Memory B cell (primary cell): ENCODE results near the gene CTNND1.
A peak's percentile ranks its signal among the peaks of the same experiment; 100 is the strongest.
"Not testable (repeated sequence)": the region's sequence is repeated elsewhere in the genome, so short reads cannot be mapped to it uniquely, and the experiment has no call there.

Experiments
- ATAC-seq: fragments of 150-1000 bp; cut with Tn5 transposase; 2 replicates; pipeline ENCODE4 v1.10.0; 2021; ENCODE audit warnings: low read depth, mild to moderate bottlenecking, moderate library complexity
- DNase-seq, 2 donors: peaks; one replicate each; pipeline ENCODE4 v3.0.0; 2022; ENCODE audit warnings: low spot score in 2 of 2
- H3K27ac Mint-ChIP-seq: one replicate; pipeline ENCODE4 v1.8.0; 2022; ENCODE audit warnings: mild to moderate bottlenecking, moderate library complexity, mixed read lengths
- H3K27me3 Mint-ChIP-seq: one replicate; pipeline ENCODE4 v1.8.0; 2022; ENCODE audit warnings: mixed read lengths
- H3K36me3 Mint-ChIP-seq: one replicate; pipeline ENCODE4 v1.8.0; 2022; ENCODE audit warnings: mild to moderate bottlenecking, mixed read lengths
- H3K4me1 Mint-ChIP-seq: one replicate; pipeline ENCODE4 v1.8.0; 2022; ENCODE audit warnings: mixed read lengths
- H3K4me3 Mint-ChIP-seq: one replicate; pipeline ENCODE4 v1.8.0; 2022; ENCODE audit warnings: mild to moderate bottlenecking, moderate library complexity, mixed read lengths
- H3K9me3 Mint-ChIP-seq: one replicate; pipeline ENCODE4 v1.8.0; 2022; ENCODE audit warnings: mixed read lengths

Gene CTNND1

DNA sequence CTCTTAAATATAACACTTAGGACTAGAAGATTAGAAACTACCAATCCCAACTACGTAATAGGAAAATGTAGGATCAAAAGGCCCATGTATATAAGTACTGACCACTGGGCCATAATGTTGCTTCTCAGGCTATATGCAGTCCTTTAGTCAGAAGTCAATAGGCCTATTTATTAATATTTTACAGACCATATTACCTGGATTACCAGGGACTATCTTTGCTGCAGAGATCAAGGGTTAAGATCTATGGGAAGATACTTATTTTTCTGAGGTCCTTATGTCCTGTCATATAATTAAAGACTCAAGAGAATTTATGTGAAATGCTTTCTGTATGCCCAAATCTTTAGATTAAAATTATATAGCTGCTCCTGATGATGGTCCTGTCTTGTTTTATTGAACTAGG, 57.2 kb downstream of the CTNND1 start:
- H3K4me3 Mint-ChIP-seq = no peak overlapping the region
- H3K4me1 Mint-ChIP-seq = no peaks in the 10 kb centered on the region
- no peaks in the 10 kb centered on the region for H3K27me3 Mint-ChIP-seq
- peaks cover 20% of the 10 kb centered on the region for H3K36me3 Mint-ChIP-seq
- DNase-seq (no peak), ATAC-seq (no peak)
- H3K9me3 Mint-ChIP-seq = no peaks in the 10 kb centered on the region
- no peak overlapping the region for H3K27ac Mint-ChIP-seq

DNA sequence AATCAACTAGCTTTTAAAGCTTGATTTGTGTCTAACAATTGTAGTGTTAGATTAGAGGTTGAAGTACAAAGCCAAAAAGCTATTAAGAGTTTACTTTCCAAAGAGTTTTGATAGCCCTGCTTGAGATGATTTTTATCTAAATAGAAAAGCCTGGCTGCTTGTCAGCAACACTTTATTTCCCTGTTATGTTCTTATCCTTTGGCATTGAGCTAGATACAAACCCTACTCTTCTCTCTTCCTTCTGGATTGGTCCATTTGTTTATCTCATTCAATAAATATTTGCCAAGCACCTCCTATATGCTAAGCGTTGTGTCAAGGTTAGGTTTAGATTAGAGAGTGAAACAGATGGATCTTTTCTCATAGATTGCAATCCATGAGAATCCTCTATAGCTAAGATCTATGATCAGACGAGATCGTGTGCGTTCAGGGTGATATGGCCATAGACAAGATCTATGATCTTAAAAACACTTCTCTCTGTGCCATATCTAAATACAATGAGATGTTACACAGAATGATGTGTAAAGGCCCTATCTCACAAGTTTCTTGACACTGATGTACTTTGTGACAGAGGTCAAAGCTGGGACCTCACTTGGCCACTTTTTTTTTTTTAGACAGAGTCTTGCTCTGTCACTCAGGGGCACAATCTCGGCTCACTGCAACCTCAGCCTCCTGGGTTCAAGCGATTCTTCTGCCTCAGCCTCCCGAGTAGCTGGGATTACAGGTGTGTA, 57.8 kb downstream of the CTNND1 start:
- H3K36me3 Mint-ChIP-seq = peaks cover 15% of the 10 kb centered on the region
- H3K27me3 Mint-ChIP-seq = no peaks in the 10 kb centered on the region
- H3K27ac Mint-ChIP-seq = peak overlapping the region; percentile 70
- H3K4me3 Mint-ChIP-seq = no peak overlapping the region
- ATAC-seq = no peak
- no peaks in the 10 kb centered on the region for H3K4me1 Mint-ChIP-seq
- no peaks in the 10 kb centered on the region for H3K9me3 Mint-ChIP-seq
- no peak for DNase-seq

DNA sequence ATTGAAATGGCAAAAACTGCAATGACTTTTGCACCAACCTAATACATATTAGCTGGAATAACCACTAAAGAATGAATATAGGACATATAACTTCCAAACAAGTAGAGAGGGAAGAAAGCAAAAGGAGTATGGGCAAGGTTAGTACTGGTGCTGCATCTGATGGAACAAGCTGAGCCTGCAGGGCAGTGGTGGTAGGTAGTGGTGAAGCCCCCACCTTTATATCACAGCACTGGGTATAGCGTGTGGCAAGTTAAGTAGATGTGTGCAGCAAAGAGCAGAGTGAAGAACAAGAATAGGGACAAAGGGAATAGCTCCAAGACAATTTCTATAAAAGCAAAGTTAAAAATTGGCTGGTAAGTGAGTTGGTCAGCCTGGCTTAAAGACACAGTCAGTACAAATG, 62.3 kb downstream of the CTNND1 start:
- no peak overlapping the region for H3K4me3 Mint-ChIP-seq
- no peaks in the 10 kb centered on the region for H3K4me1 Mint-ChIP-seq
- DNase-seq (no peak), ATAC-seq (no peak)
- no peaks in the 10 kb centered on the region for H3K36me3 Mint-ChIP-seq
- peaks cover 6% of the 10 kb centered on the region for H3K27me3 Mint-ChIP-seq
- H3K9me3 Mint-ChIP-seq = no peaks in the 10 kb centered on the region
- no peak overlapping the region for H3K27ac Mint-ChIP-seq

DNA sequence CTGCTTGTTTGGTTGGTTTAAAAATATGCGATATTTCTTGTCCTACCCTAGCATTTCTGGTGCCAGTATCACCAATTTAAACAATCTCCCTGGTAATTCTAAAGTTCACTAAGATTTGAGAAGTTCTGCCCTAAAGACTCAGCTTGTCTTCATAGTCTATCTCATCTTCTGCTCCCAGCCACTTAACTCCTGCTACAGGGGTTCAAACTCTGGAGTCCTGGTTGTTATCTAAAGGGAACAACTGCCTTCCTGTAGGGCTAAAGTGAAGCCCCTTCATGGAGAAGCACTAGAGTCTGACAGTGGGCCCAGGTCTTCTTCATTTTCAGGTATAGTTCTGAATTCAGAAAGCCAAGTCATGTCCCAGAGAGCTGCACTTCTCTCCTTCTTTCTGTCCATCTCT, 73.2 kb downstream of the CTNND1 start:
- ATAC-seq (no peak), DNase-seq (no peak)
- Mint-ChIP-seq H3K27ac (no peak overlapping the region), H3K9me3 (peaks cover 1% of the 10 kb centered on the region), H3K36me3 (no peaks in the 10 kb centered on the region), H3K4me1 (no peaks in the 10 kb centered on the region), H3K27me3 (peaks cover 26% of the 10 kb centered on the region), H3K4me3 (no peak overlapping the region)

DNA sequence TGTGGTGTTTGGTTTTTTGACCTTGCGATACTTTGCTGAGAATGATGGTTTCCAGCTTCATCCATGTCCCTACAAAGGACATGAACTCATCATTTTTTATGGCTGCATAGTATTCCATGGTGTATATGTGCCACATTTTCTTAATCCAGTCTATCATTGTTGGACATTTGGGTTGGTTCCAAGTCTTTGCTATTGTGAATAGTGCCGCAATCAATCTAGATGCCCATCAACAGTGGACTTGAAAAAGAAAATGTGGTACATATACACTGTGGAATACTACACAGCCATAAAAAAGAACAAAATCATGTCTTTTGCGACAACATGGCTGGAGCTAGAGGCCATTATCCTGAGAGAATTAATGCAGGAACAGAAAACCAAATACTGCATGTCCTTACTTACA, 77.0 kb downstream of the CTNND1 start:
- not testable (repeated sequence) for H3K4me1 Mint-ChIP-seq, H3K36me3 Mint-ChIP-seq, H3K9me3 Mint-ChIP-seq, DNase-seq, ATAC-seq, H3K4me3 Mint-ChIP-seq, H3K27ac Mint-ChIP-seq
- H3K27me3 Mint-ChIP-seq = peaks cover 16% of the 10 kb centered on the region

DNA sequence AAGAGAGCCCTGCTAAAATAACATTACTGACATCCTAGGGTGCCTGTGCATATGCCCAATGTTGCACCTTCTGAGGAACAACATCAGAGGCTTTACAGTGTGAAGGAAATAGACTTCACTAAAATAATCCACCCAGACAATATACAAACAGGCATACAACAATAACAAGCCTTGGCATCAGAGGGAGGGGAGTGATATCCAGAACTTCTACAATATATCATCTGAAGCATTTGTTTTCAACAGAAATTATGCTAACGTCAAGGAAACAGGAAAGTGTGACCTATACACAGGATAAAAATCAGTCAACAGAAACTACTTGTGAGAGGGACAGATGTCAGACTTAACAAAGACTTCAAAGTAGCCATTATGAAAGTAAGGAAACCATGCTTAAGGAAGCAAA, 81.3 kb downstream of the CTNND1 start:
- H3K4me3 Mint-ChIP-seq = no peak overlapping the region
- H3K27ac Mint-ChIP-seq = no peak overlapping the region
- H3K4me1 Mint-ChIP-seq = no peaks in the 10 kb centered on the region
- DNase-seq (no peak), ATAC-seq (no peak)
- peaks cover 4% of the 10 kb centered on the region for H3K27me3 Mint-ChIP-seq
- no peaks in the 10 kb centered on the region for H3K9me3 Mint-ChIP-seq
- no peaks in the 10 kb centered on the region for H3K36me3 Mint-ChIP-seq

DNA sequence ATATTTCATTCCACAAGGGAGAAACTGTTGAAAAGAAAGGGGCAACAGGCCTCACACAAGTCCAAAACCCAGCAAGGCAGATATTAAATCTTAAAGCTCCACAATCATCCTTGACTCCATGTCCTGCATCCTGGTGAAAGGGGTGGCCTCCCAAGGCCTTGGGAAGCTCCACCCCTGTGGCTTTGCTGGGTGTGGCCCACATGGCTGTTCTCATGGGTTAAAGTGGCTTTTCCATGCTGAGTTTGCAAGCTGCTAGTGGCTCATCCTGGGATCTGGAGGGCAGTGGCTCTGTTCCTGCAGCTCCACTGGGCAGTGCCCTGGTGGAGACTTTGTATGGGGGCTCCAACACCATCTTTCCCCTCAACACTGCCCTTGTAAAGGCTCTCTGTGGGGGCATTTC, 106.4 kb downstream of the CTNND1 start:
- Mint-ChIP-seq H3K4me1 (no peaks in the 10 kb centered on the region), H3K4me3 (no peak overlapping the region), H3K36me3 (no peaks in the 10 kb centered on the region), H3K27ac (no peak overlapping the region), H3K9me3 (no peaks in the 10 kb centered on the region), H3K27me3 (peaks cover 20% of the 10 kb centered on the region)
- ATAC-seq (no peak), DNase-seq (no peak)

DNA sequence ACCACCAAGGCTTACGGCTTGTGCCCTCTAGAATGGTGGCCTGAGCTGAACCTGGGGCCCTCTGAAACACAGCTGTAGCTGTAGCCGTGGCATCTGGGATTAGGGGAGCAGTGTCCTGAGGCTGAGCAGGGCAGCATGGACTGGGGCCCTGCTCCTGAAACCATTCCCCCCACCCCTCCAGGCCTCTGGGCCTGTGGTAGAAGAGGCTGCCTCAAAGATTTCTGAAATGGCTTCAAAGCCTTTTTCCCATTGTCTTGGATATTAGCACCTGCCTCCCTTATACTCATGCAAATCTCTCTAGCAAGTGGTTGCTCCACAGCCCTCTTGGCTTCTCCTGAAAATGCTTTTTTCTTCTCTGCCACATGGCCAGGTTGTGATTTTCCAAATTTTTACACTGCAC, 106.9 kb downstream of the CTNND1 start:
- no peaks in the 10 kb centered on the region for H3K36me3 Mint-ChIP-seq
- H3K4me1 Mint-ChIP-seq = no peaks in the 10 kb centered on the region
- no peak for DNase-seq
- H3K27ac Mint-ChIP-seq = no peak overlapping the region
- no peaks in the 10 kb centered on the region for H3K9me3 Mint-ChIP-seq
- peaks cover 21% of the 10 kb centered on the region for H3K27me3 Mint-ChIP-seq
- ATAC-seq = no peak
- no peak overlapping the region for H3K4me3 Mint-ChIP-seq
